Measurements from ENCODE around the gene TMC1.

The TMC1 gene

DNA sequence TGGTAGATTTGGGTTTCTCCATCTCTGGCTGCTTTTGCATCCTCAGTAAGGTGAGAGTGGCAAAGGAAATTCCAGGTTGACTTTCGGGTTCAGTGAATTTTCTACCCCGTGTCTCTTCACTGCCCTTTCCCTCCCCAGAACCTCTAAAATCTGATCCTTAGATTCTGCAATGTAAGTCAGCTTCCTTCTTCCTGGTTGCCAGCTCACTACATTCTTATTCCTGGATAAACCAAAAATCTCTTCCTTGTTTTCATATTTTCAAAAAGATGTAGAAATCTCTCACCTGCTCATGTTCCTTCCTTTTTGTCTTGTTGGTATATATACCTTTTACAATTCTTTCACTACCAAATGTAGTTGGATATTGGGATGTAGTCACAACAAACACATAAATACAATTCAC lies 145.8 kb downstream of the TMC1 start:
- no peak for DNase-seq (ENCODE audit: low read depth in 2 of 3, low spot score in 2 of 3)

DNA sequence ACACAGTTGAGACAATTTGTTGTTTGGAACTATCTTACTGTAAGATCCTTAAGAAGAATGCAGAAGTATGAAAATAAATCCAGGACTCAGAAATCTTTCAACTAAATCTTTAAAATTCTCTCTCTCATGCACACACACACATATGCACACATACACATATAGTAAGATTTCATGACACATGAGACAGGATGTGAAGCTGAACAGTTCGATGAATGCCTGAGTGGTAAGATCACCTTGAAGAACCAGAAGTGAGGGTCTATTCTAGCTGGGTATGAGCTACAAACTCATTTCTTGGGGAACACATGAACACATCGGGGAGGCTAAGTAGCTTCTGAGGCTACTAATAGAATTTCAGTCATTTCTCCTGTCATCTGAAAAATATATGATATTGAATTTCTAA lies 153.6 kb downstream of the TMC1 start:
- no peak for DNase-seq (ENCODE audit: low read depth in 2 of 3, low spot score in 2 of 3)

GRCh38 chr9:72675586-72675985 lies 154.2 kb downstream of the TMC1 start:
- DNase-seq (ENCODE audit: low read depth in 2 of 3, low spot score in 2 of 3) = no peak

DNA sequence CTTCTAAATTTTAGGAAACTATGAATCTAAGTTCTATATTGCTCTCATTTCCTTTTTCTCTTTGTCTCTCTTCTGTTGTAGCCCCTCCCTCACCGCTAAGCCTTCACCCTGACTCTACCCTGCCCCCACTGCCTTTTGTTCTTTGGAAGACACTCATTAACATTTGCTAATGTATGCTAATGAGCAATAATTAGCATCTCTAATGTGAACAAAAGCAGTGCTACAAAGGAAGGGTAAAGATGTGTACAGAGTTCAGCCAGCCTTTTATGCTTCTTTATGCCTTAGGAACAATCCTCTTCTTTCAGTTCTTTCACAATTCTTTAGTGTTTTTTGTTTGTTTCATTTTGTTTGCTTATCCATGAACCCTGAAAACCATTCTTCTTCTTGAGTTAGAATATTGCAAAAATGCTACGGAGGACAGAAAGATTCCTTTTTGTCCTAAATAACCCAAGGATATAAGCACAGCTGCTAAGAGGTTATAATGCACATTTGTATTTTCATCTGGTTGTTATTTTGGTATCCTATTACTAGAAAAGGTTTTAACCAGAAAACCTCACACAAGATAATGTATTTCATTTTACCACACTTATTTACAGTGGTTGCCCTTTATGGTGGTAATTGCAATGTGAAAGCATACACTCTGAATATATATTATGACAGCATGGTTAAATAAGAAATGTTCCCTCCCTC lies 159.3 kb downstream of the TMC1 start:
- no peak for DNase-seq (ENCODE audit: low read depth in 2 of 3, low spot score in 2 of 3)

DNA sequence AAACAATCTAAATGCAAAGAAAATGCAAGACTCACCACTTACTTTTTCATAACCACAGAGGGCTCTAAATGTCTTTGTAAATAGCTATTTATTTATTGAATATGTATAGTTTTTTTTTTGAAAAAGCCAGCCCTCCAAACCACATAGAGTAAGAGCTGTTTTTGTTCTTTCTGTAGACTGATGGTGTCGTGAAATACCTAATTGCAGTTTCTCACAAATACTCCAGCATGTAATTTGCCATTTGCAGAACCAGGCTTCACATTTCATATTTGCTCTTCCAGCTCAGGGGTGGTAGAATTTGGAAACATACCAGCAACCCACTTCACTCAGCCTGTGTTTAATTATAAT lies 159.8 kb downstream of the TMC1 start:
- no peak for DNase-seq (ENCODE audit: low read depth in 2 of 3, low spot score in 2 of 3)

GRCh38 chr9:72684615-72685014 lies 163.2 kb downstream of the TMC1 start:
- DNase-seq (ENCODE audit: low read depth in 2 of 3, low spot score in 2 of 3) = no peak

DNA sequence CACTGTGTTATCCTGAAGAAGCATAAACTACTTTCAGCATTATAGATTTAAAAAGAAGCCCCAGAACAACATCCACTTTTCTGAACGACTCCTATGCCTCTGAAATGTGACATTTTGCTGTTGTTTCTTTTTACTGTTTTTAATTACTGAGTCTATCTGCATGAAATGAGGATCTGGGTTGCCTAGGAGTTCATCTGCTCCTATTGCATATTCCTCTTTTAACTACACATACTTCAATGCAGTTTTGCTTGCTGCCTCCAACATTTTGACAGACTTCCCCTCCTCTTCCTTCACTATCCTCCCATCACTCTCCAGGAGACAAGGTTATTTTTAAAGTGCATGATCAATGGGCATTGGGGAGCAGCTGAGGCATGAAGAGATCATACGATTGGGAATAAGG lies 164.5 kb downstream of the TMC1 start:
- DNase-seq (ENCODE audit: low read depth in 2 of 3, low spot score in 2 of 3) = no peak

DNA sequence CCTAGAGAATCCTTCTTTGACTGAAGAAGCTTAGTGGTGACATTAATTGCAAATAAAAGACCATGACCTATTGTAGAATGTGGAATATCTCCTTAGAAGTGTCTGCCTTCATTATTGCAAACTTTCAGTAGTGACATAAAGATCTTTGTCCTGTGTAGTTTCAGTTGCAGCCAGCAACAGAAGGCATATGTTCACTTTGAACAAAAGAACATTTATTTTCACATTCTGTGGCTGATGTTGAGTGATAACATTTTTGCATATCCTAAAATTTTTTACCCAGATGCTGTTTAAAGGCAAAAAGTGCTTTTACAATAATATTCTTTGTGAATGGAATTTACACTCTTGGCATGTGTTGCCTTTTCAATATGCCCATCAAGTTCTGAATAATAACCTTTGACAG lies 165.9 kb downstream of the TMC1 start:
- no peak for DNase-seq (ENCODE audit: low read depth in 2 of 3, low spot score in 2 of 3)

- no peak for DNase-seq (ENCODE audit: low read depth in 2 of 3, low spot score in 2 of 3)
Observed at GRCh38 chr9:72691671-72692070, 170.3 kb downstream of the TMC1 start.

DNA sequence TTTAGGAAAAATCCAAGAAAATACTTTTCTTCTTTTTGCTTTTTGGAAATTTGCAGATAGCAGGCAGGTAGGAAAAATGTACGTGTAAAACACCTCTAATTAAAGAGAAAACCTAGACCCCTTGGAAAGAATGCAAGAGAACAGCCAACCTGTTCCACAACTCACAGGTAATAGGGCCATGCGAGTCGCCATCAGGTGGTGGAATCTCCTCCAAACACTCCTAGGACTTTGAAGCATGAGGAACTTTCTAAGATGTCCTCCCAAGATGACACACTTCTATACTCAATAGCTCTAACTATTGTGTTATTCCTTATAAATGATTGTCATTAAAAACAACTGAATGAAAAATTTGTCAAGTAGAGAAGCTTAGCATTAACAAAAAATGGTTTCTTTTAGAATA lies 174.0 kb downstream of the TMC1 start:
- no peak for DNase-seq (ENCODE audit: low read depth in 2 of 3, low spot score in 2 of 3)

DNA sequence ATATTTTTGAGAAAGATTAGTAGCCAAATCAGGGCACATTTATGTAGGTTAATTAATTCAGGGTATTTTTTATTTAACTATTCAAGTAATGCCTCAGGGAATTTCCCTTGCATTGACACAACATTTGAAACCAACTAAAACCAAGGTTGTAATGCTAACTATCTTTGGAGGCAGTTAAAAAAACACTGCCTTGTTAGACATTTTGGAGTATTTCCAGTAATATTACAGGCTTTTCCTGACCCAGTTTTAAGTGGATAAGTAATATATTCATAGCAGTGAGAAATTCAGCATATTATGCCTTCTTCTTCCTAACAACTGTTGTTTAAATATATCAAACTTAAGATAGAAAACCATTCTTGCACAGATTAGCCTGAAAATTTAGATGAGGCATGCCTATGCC lies 175.1 kb downstream of the TMC1 start:
- DNase-seq (ENCODE audit: low read depth in 2 of 3, low spot score in 2 of 3) = no peak

DNA sequence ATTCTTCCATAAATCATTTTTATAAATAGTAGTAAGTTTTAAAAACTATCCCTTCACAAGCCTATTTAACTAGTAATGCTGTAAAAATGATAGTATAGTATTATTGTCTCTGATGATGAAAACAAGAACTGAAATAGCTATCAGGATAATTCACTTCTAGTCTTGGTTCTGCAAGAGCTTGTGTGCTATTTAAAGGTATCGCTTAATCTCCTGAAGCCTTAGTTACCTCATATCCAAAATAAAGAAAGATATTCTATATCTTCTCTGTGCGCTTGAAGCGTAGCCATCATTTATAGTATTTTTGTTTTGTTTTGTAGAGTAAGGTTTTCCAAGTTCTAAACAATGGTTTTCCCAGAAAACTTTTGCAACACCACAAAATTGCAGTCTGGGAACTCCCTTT lies 180.1 kb downstream of the TMC1 start:
- DNase-seq (ENCODE audit: low read depth in 2 of 3, low spot score in 2 of 3) = no peak

GRCh38 chr9:72703574-72703973 lies 182.2 kb downstream of the TMC1 start:
- no peak for DNase-seq (ENCODE audit: low read depth in 2 of 3, low spot score in 2 of 3)

- no peak for DNase-seq (ENCODE audit: low read depth in 2 of 3, low spot score in 2 of 3)
Observed at GRCh38 chr9:72704688-72705375, 183.4 kb downstream of the TMC1 start.

- no peak for DNase-seq (ENCODE audit: low read depth in 2 of 3, low spot score in 2 of 3)
Observed at GRCh38 chr9:72718503-72718902, 197.1 kb downstream of the TMC1 start.

- no peak for DNase-seq (ENCODE audit: low read depth in 2 of 3, low spot score in 2 of 3)
Observed at GRCh38 chr9:72721067-72721466, 199.7 kb downstream of the TMC1 start.

DNA sequence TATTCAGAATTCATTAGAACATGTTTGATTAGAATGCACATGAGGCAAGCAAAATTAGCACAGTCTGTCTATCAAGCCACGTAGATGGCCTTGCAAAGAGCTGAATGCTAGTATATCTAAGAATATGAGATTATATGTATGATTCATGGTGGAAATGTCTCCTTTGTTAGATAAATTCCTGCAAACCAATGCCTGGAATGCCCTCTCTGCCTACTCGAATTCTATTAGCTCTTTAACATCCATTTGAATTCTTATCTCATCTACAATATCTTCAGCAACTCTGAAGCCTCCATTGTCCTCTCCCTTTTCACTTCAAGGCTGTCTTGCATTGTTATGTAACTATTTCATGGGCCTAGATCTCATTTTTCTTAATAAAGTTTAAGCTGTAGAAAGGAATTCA lies 205.5 kb downstream of the TMC1 start:
- DNase-seq (ENCODE audit: low read depth in 2 of 3, low spot score in 2 of 3) = no peak

DNA sequence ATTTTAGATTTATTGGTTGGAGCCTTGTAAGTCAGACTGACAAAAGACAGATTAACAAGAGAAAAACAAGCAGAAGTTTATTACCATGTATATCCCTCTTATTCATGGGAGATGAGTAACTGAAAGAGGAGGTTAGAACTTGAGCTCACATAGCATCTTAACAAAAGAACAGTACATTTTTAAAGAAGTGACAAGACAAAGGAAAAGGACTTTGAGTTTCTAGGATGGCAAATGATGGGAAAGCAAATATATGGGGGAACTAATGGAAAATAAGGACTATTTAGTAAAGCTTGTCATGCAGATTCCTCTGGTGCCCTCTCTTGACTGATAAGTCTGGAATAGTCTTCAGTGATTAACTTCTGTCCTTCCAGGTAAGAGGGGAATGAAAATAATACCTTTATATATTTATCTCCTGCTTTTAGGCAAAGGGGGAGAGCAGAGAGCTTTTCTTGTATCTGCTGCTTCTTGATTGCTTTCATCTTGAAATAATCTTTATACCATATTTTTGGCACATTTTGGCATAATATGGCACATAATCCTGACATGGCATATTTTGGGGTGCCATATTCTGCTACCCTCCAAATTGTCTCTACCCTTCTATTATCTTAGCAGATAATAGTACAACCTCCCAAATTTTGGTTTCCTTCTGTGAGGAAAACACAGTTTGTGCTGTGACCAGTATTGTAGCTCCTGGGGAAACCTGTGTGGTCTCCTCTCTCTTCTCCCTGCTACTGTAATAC lies 206.8 kb downstream of the TMC1 start:
- no peak for DNase-seq (ENCODE audit: low read depth in 2 of 3, low spot score in 2 of 3)

- no peak for DNase-seq (ENCODE audit: low read depth in 2 of 3, low spot score in 2 of 3)
Observed at GRCh38 chr9:72733895-72734294, 212.5 kb downstream of the TMC1 start.

DNA sequence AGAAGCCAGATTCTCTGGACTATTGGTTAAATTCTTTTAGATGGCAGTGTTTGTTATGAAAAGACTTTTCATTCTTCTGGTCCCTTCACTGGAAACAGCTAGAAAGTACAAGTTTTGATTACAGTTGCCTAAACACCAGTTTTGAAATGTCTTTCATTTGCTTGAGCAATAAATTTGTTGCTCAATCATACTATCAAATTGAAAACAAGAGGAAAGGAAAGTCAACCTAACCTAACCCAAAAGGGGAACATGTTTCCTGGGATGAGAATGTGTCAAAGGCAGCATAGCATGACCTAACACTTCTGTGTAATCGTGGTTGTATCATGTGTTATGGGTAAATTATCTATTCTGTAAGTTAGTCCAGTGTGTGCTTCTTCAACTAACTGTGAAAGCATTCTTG lies 213.2 kb downstream of the TMC1 start:
- DNase-seq (ENCODE audit: low read depth in 2 of 3, low spot score in 2 of 3) = no peak

DNA sequence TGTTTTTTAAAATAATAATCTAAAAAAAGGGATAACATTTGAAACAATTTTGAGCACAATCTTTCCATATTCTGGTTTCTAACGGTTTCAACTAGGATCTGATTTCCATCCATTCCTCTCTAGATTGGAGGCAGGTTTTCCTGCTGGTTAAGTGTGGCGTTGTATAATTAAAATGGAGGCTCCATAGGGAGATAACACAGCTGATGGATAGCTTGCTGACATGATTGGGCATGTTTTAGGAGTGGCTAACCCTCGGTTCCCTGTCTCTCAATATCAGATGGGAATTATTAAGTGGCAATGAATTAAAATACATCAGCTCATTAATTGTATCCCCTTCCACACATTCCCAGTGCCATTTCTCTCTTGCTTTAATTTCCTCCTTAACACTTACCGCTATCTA lies 222.4 kb downstream of the TMC1 start:
- DNase-seq (ENCODE audit: low read depth in 2 of 3, low spot score in 2 of 3) = no peak

- DNase-seq (ENCODE audit: low read depth in 2 of 3, low spot score in 2 of 3) = no peak
Observed at GRCh38 chr9:72749276-72749675, 227.9 kb downstream of the TMC1 start.

DNA sequence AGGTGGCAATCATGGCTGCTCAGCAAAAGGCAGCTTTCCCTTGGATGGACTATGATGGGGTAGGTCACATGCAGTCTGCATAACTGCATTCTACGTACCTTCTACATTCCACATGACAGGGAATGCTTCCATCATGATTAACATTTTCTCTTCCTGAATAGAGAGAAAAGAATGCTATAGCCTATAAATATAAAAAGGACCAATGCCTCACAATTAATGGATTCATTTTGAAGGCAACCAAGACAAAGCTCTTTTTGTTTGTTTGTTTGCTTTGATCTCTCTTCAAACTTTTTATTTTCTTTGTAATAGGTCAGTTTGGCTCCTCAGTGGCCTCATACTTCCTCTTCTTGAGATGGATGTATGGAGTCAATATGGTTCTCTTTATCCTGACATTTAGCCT lies 230.1 kb downstream of the TMC1 start:
- DNase-seq (ENCODE audit: low read depth in 2 of 3, low spot score in 2 of 3) = no peak
